BE2C (cell line): ENCODE data around the gene HNRNPCL1.

Experiments
- DNase-seq: peaks from one replicate; pipeline ENCODE4 v3.0.0-alpha.2; 2020
- H3K27me3 ChIP-seq: fragments of 250-450 bp; sonication (Bioruptor Pico); 2 replicates; pipeline ENCODE4 v1.5.1; 2020; ENCODE audit warnings: mild to moderate bottlenecking
- H3K36me3 ChIP-seq: fragments of 250-450 bp; sonication (Bioruptor Pico); 2 replicates; pipeline ENCODE4 v1.5.1; 2020; ENCODE audit warnings: mild to moderate bottlenecking
- H3K4me1 ChIP-seq: fragments of 250-450 bp; sonication (Bioruptor Pico); 2 replicates; pipeline ENCODE4 v1.5.1; 2020
- H3K4me3 ChIP-seq: 2 replicates; pipeline ENCODE4 v1.5.1; 2011; ENCODE audit warnings: low read depth, low read length
- H3K9me3 ChIP-seq: fragments of 250-450 bp; sonication (Bioruptor Pico); 2 replicates; pipeline ENCODE4 v1.5.1; 2020
- CTCF ChIP-seq: IDR thresholded peaks from 2 replicates; pipeline ENCODE4 v1.5.1; 2012; ENCODE audit warnings: mild to moderate bottlenecking, low read depth, low read length

HNRNPCL1 gene

DNA sequence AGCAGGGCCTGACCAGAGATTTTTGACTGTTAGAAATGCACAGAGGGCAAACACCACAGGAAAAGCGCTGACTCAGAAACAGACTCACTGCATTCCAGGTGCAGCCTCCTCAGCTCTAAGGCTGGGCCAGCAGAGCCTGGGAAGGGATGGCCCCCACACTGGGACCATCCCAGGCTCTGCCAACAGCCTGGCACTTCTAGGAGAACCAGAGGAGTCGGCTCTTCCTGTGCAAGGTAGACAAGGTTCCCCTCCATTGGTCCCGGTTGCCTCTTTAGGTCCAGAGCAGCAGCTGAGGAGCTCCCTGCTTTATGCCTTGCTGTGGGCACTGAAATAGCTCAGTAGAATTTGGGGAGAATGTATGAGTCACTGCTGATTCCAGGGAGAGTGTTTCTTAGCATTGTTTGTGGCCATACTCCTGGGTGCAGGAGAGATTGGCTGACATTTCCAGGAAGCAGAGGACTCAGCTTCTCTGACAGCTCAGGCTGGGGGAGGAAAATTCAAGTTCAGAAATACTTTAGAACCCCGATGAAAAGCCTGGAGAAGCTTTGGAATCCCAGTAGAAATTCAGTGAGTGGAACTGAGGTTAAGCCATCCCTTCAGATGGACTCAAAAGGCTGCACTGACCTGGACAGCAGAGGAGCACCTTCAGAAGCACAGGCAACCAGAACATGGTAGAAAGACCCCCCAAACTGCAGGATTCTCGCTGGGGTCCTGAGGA, 37.7 kb downstream of the HNRNPCL1 start:
- H3K4me3 ChIP-seq, result no peak overlapping the region
- no peaks in the 10 kb centered on the region for H3K27me3 ChIP-seq
- TF ChIP-seq CTCF, result no peak
- H3K4me1 ChIP-seq, result no peaks in the 10 kb centered on the region
- no peaks in the 10 kb centered on the region for H3K36me3 ChIP-seq
- no peaks in the 10 kb centered on the region for H3K9me3 ChIP-seq
- no peak for DNase-seq

DNA sequence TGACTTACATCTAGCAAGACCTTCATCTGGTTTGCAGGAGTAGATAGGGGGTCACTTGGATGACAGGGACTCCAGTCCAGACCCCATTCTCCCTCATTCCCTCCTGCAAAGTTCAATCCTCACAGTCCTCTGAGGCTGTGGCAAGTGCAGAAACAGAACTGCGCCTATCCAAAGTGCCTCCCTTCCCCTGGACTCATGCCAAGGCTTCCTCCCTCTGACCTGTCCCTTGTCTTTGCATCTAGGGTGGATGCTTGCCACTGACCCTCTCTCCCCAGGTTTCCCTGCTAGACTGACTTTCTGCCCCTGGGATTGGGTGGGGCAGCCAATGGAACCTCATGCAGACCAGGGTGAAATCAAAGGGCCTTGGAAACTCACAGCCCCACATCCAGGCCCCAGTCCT, 38.6 kb downstream of the HNRNPCL1 start:
- H3K4me1 ChIP-seq, result no peaks in the 10 kb centered on the region
- H3K4me3 ChIP-seq, result no peak overlapping the region
- no peak for DNase-seq
- H3K36me3 ChIP-seq, result no peaks in the 10 kb centered on the region
- no peaks in the 10 kb centered on the region for H3K9me3 ChIP-seq
- no peak for TF ChIP-seq CTCF
- H3K27me3 ChIP-seq, result no peaks in the 10 kb centered on the region

- TF ChIP-seq CTCF, result no peak
- Histone ChIP-seq H3K4me1 (no peaks in the 10 kb centered on the region), H3K9me3 (no peaks in the 10 kb centered on the region), H3K27me3 (no peaks in the 10 kb centered on the region), H3K36me3 (no peaks in the 10 kb centered on the region), H3K4me3 (no peak overlapping the region)
- no peak for DNase-seq
Measured at GRCh38 chr1:12799730-12800129, 48.8 kb downstream of the HNRNPCL1 start.

GRCh38 chr1:12798911-12799310, 49.6 kb downstream of the HNRNPCL1 start:
- Histone ChIP-seq H3K27me3 (no peaks in the 10 kb centered on the region), H3K36me3 (no peaks in the 10 kb centered on the region)
- no peak for DNase-seq

More at GRCh38 chr1:12798911-12799310, 49.6 kb downstream of the HNRNPCL1 start:
- Histone ChIP-seq H3K9me3 (no peaks in the 10 kb centered on the region), H3K4me1 (no peaks in the 10 kb centered on the region), H3K4me3 (no peak overlapping the region)
- no peak for TF ChIP-seq CTCF
